ENCODE data around the gene RPS19BP1. TPM values are rescaled to one million over a fixed set of nuclear protein-coding genes. Genes with fewer than 3 reads are reported as not detected.

The RPS19BP1 gene, protein sequence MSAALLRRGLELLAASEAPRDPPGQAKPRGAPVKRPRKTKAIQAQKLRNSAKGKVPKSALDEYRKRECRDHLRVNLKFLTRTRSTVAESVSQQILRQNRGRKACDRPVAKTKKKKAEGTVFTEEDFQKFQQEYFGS
- 30.4 TPM for total RNA-seq

DNA sequence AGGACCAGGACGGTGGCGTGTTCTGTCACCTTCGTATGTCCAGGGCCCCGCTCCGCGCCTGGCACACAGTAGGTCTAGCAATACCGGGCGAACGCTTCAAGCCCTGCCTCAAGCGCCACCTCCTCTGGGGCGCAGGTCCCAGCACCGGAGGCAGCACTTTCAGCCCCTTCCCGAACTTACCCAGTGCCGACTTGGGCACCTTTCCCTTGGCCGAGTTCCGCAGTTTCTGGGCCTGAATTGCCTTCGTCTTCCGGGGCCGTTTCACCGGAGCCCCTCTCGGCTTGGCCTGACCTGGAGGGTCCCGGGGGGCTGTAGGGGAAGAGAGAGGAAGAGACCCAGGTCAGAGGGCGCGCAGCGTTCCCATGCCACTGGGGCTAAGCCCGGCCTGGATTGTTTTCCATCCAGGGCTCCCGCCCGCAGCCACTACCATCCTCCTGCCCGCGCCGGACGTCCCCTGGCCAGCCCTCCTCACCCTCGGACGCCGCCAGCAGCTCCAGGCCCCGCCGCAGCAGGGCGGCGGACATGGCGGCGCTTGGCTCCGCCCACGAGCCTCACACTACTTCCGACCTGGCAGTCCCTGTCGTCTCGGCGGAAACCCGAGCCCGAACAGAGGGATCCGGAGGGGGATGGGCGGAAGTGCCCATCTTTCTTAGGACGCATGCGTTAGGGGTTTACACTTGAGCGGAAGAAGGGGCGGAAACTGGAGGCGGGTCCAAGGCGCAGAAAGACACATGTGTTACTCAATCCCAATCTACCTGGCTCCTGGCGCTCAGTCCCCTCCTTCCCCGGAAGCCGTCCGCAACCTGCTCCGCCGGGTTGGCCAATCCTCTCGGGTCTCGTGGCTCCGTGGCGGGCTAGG lies at the start of gene RPS19BP1:
Gene RPS19BP1, minus strand, starts transcription at position 534 of the 859 bp plus-strand sequence. Its CDS starts 10 bp downstream, at position 524.

DNA sequence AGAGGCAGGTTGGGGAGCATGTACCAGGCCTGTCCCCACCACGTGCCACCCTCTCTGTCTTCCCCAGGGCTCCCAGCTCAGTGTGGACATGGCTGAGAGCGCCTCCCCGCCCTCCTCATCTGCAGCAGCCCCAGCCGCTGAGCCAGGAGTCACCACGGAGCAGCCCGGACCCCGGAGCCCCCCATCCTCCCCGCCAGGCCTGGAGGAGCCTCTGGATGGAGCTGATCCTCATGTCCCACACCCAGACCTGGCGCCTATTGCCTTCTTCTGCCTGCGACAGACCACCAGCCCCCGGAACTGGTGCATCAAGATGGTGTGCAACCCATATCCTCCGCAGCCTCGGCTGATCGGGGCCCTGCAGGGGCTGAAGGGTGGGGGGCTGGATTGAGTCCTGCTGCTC lies 38.1 kb upstream of the RPS19BP1 start, which contains the start of gene CACNA1I:
Gene CACNA1I, plus strand, starts transcription at position 89 of the 400 bp plus-strand sequence. Its CDS starts 0 bp downstream, at position 89.

DNA sequence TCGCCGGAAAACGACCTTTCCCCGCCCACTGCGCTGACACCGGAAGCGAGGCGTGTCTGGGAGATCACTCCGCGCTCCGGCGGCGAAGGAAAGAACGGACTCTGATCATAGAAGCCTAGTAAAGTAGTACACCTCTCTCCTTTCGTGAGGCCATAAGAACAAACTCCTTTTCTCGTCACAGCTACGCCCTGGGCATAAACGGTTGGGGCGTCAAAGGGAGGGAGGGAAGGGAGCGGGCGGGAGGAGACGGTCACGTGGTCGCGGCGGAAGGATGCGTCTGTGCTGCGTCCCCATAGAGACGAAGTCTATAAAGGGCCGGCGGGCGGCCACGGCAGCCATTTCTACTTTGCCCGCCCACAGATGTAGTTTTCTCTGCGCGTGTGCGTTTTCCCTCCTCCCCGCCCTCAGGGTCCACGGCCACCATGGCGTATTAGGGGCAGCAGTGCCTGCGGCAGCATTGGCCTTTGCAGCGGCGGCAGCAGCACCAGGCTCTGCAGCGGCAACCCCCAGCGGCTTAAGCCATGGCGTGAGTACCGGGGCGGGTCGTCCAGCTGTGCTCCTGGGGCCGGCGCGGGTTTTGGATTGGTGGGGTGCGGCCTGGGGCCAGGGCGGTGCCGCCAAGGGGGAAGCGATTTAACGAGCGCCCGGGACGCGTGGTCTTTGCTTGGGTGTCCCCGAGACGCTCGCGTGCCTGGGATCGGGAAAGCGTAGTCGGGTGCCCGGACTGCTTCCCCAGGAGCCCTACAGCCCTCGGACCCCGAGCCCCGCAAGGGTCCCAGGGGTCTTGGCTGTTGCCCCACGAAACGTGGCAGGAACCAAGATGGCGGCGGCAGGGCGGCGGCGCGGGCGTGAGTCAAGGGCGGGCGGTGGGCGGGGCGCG lies 12.1 kb downstream of the RPS19BP1 start, which contains the start of gene ATF4:
Gene ATF4, plus strand, starts transcription at position 337 of the 880 bp plus-strand sequence. CDS start 884 bp downstream, outside the sequence.

DNA sequence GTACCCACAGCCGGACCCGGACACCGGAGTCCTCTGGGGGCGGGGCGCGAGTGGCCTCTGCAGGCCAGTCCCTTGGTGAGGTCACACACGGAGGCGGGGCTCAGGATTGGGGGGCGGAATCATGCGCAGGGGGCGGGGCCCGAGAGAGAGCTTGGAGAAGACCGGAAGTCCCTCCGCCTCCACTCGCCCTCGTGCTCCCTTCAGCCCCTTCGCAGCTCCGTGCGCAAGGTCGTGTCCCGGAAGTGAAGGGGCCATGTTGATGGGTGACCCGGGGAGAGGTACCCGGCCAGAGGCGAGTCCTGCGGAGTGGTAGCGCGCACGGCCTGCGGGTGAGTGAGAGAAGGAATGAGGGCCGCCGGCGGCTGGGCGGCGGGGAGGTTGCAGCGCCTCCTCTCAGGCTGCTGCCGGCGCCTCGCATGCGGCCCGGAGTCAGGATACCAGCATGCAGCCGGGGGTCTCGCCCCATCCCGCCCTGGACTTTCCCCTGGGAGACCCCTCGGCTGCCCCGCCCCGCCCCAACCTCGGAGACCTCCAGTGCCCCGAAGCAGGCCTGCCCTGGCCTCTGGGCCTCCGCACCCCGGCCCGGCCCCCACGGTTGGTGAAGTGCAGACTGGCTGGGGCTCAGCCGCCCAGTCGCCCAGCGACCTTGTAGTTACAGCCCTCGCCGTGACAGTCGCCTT lies 30.3 kb downstream of the RPS19BP1 start, which contains the start of gene MIEF1:
Gene MIEF1, plus strand, starts transcription at position 182 of the 680 bp plus-strand sequence. CDS start 9,005 bp downstream, outside the sequence.

Other genes with a start within 250 kb of the RPS19BP1 start
- 1,222 TPM for gene RPL3, start 213.1 kb downstream of the RPS19BP1 start, total RNA-seq
- gene SYNGR1, start 182.8 kb downstream of the RPS19BP1 start, total RNA-seq: 68.9 TPM
- gene TAB1, start 133.0 kb downstream of the RPS19BP1 start, total RNA-seq: 35.4 TPM
- 26.6 TPM for gene MGAT3, start 75.7 kb downstream of the RPS19BP1 start, total RNA-seq
- 21.6 TPM for gene MIEF1, start 30.5 kb downstream of the RPS19BP1 start, total RNA-seq
- 122 TPM for gene ATF4, start 12.2 kb downstream of the RPS19BP1 start, total RNA-seq
- 13.5 TPM for gene CACNA1I, start 38.0 kb upstream of the RPS19BP1 start, total RNA-seq

All from parietal lobe (tissue), 1 donor.